H1 (cell line): ENCODE results near the gene ZNF521. TPM values are rescaled to one million over a fixed set of nuclear protein-coding genes. Genes with fewer than 3 reads are reported as not detected.

ENCODE experiments used
- CTCF ChIA-PET: fragments of 300-600 bp; sonication (Branson Sonifier 250); formaldehyde crosslinking; loops from one replicate; lab custom pipeline; 2021; ENCODE audit not compliant: partially characterized antibody; lab: Charles Lee
- POLR2A ChIA-PET: fragments of 300-600 bp; sonication (Branson Sonifier 250); formaldehyde crosslinking; loops from one replicate; lab custom pipeline; 2021; ENCODE audit warnings: inconsistent platforms; ENCODE audit not compliant: partially characterized antibody; lab: Charles Lee
- DNase-seq, 2 experiments: peaks; one replicate each; pipeline versions ENCODE4 v3.0.0 to v3.0.0-alpha.2; 2010 to 2022; ENCODE audit warnings: low spot score in 2 of 2, low read depth in 1 of 2, mixed read lengths in 1 of 2
- FAIRE-seq: peaks from 2 replicates; lab custom pipeline; 2011; peaks lifted over from hg19 to GRCh38; lab: Jason Lieb, UNC
- H2AFZ ChIP-seq: 2 replicates; pipeline ENCODE4 v1.8.1; 2012; ENCODE audit warnings: low read length, inconsistent platforms
- H2AK5ac ChIP-seq: 2 replicates; pipeline ENCODE4 v1.6.1; 2013; ENCODE audit warnings: low read depth, low read length
- H2BK120ac ChIP-seq: replicated peaks from 2 replicates; pipeline ENCODE3; 2013; ENCODE audit warnings: low read depth, low read length, inconsistent platforms
- H2BK12ac ChIP-seq: 2 replicates; pipeline ENCODE4 v1.6.1; 2013; ENCODE audit warnings: low read depth, low read length
- H2BK15ac ChIP-seq: 2 replicates; pipeline ENCODE4 v1.6.1; 2013; ENCODE audit warnings: low read length
- H2BK20ac ChIP-seq: 2 replicates; pipeline ENCODE4 v1.6.1; 2013; ENCODE audit warnings: low read length
- H2BK5ac ChIP-seq: 2 replicates; pipeline ENCODE4 v1.6.1; 2013; ENCODE audit warnings: low read depth, low read length
- H3K14ac ChIP-seq: 2 replicates; pipeline ENCODE4 v1.6.1; 2013; ENCODE audit warnings: inconsistent platforms; ENCODE audit not compliant: insufficient read length
- H3K18ac ChIP-seq: 2 replicates; pipeline ENCODE4 v1.6.1; 2013; ENCODE audit warnings: low read length; ENCODE audit errors: extremely low read depth
- H3K23ac ChIP-seq: 2 replicates; pipeline ENCODE4 v1.6.1; 2013; ENCODE audit warnings: inconsistent platforms; ENCODE audit not compliant: insufficient read length
- H3K23me2 ChIP-seq: 2 replicates; pipeline ENCODE4 v1.6.1; 2013; ENCODE audit warnings: low read depth, low read length
- H3K27ac ChIP-seq: 2 replicates; pipeline ENCODE4 v1.6.1; 2011; ENCODE audit warnings: low read depth, low read length, inconsistent platforms
- H3K27me3 ChIP-seq, 4 experiments: replicated peaks in 1 of 4; 1 replicate in 1 of 4; 2 replicates in 3 of 4; pipeline versions ENCODE4 v1.6.1 to v1.8.1; 2011 to 2013; ENCODE audit warnings: low read length in 3 of 4, mild to moderate bottlenecking in 3 of 4, inconsistent platforms in 2 of 4, mixed read lengths in 2 of 4, moderate library complexity in 1 of 4; ENCODE audit not compliant: control insufficient read depth in 3 of 4, insufficient read depth in 3 of 4; ENCODE audit errors: extremely low read depth in 1 of 4
- H3K36me3 ChIP-seq, 4 experiments: 2 replicates each; pipeline versions ENCODE4 v1.6.1 to v1.8.1; 2011 to 2013; ENCODE audit warnings: mild to moderate bottlenecking in 4 of 4, low read length in 3 of 4, moderate library complexity in 2 of 4, control low read depth in 1 of 4, inconsistent platforms in 1 of 4; ENCODE audit not compliant: insufficient read depth in 4 of 4, control insufficient read depth in 2 of 4
- H3K4ac ChIP-seq: replicated peaks from 2 replicates; pipeline ENCODE3; 2013; ENCODE audit warnings: low read length, low read depth, mixed read lengths, inconsistent platforms; ENCODE audit not compliant: insufficient read length
- H3K4me1 ChIP-seq, 4 experiments: replicated peaks in 1 of 4; 1 replicate in 1 of 4; 2 replicates in 3 of 4; pipeline versions ENCODE4 v1.6.1 to v1.8.1; 2011 to 2013; ENCODE audit warnings: low read length in 3 of 4, inconsistent platforms in 2 of 4, mixed read lengths in 1 of 4; ENCODE audit not compliant: insufficient read depth in 4 of 4, control insufficient read depth in 3 of 4
- H3K4me2 ChIP-seq, 2 experiments: 2 replicates each; pipeline versions ENCODE4 v1.6.1 to v1.8.1; 2011 to 2013; ENCODE audit warnings: low read depth in 2 of 2, low read length in 2 of 2, control low read depth in 1 of 2, inconsistent platforms in 1 of 2, mild to moderate bottlenecking in 1 of 2; ENCODE audit not compliant: insufficient read depth in 1 of 2
- H3K4me3 ChIP-seq, 4 experiments: fragments of 200-600, 300-600 bp in 1 of 4; sonication (generic), shearing (Covaris generic), sonication (Bioruptor Twin) in 1 of 4; 2 replicates each; pipeline versions ENCODE4 v1.5.1 to v1.8.1; 2011 to 2016; ENCODE audit warnings: low read length in 4 of 4, low read depth in 3 of 4, control low read depth in 2 of 4, inconsistent platforms in 2 of 4, mild to moderate bottlenecking in 2 of 4, mixed read lengths in 1 of 4, moderate library complexity in 1 of 4; ENCODE audit not compliant: insufficient read depth in 2 of 4; ENCODE audit errors: extremely low read depth in 1 of 4
- H3K56ac ChIP-seq: replicated peaks from 2 replicates; pipeline ENCODE3; 2013; ENCODE audit warnings: low read depth, mild to moderate bottlenecking, mixed read lengths, low read length, inconsistent platforms; ENCODE audit not compliant: insufficient read length
- H3K79me1 ChIP-seq: 2 replicates; pipeline ENCODE4 v1.6.1; 2013; ENCODE audit warnings: low read depth, low read length, control low read depth
- H3K79me2 ChIP-seq, 2 experiments: 2 replicates each; pipeline versions ENCODE4 v1.6.1 to v1.8.1; 2012 to 2013; ENCODE audit warnings: low read length in 2 of 2, mild to moderate bottlenecking in 2 of 2, inconsistent platforms in 1 of 2; ENCODE audit not compliant: insufficient read depth in 2 of 2, control insufficient read depth in 1 of 2
- H3K9ac ChIP-seq, 4 experiments: replicated peaks in 1 of 4; 1 replicate in 1 of 4; 2 replicates in 3 of 4; pipeline versions ENCODE4 v1.6.1 to v1.8.1; 2011 to 2013; ENCODE audit warnings: low read depth in 3 of 4, low read length in 3 of 4, control low read depth in 2 of 4, mild to moderate bottlenecking in 2 of 4, moderate library complexity in 2 of 4, inconsistent platforms in 1 of 4; ENCODE audit errors: extremely low read depth in 1 of 4
- H3K9me3 ChIP-seq, 2 experiments: 2 replicates each; pipeline versions ENCODE4 v1.6.1 to v1.8.1; 2012 to 2013; ENCODE audit warnings: mild to moderate bottlenecking in 2 of 2, moderate library complexity in 2 of 2, control low read depth in 1 of 2, inconsistent platforms in 1 of 2, low read depth in 1 of 2, low read length in 1 of 2, mixed read lengths in 1 of 2; ENCODE audit not compliant: insufficient read depth in 2 of 2
- H4K20me1 ChIP-seq, 2 experiments: replicated peaks in 1 of 2; 2 replicates each; pipeline versions ENCODE3 to v1.8.1; 2011 to 2013; ENCODE audit warnings: inconsistent platforms in 2 of 2, low read length in 2 of 2, mild to moderate bottlenecking in 1 of 2; ENCODE audit not compliant: insufficient read depth in 2 of 2, control insufficient read depth in 1 of 2
- H4K5ac ChIP-seq: 2 replicates; pipeline ENCODE4 v1.6.1; 2013; ENCODE audit warnings: low read length, low read depth, mixed read lengths, inconsistent platforms; ENCODE audit not compliant: insufficient read length
- H4K8ac ChIP-seq: 2 replicates; pipeline ENCODE4 v1.8.0; 2013; ENCODE audit warnings: mild to moderate bottlenecking, moderate library complexity, low read length, inconsistent platforms; ENCODE audit not compliant: insufficient read depth; ENCODE audit errors: extremely low read depth
- H4K91ac ChIP-seq: replicated peaks from 2 replicates; pipeline ENCODE3; 2013; ENCODE audit warnings: low read length, mixed read lengths, inconsistent platforms; ENCODE audit not compliant: insufficient read length
- BCL11A ChIP-seq, 2 experiments: IDR thresholded peaks; one replicate each; pipeline ENCODE4 v1.6.1; 2011; ENCODE audit warnings: low read depth in 2 of 2, low read length in 2 of 2, mild to moderate bottlenecking in 2 of 2
- CTCF ChIP-seq, 3 experiments: IDR thresholded peaks; 1 replicate in 2 of 3; 2 replicates in 1 of 3; pipeline versions ENCODE4 v1.5.1 to v1.6.1; 2011; ENCODE audit warnings: low read length in 3 of 3, mild to moderate bottlenecking in 3 of 3, inconsistent platforms in 2 of 3, low read depth in 1 of 3, moderate library complexity in 1 of 3; ENCODE audit not compliant: insufficient read depth in 1 of 3; ENCODE audit errors: control extremely low read depth in 1 of 3
- EGR1 ChIP-seq: IDR thresholded peaks from 2 replicates; pipeline ENCODE4 v1.6.1; 2011; ENCODE audit warnings: low read depth, low read length, borderline replicate concordance
- GABPA ChIP-seq: IDR thresholded peaks from 2 replicates; pipeline ENCODE4 v1.6.1; 2011; ENCODE audit warnings: mild to moderate bottlenecking, low read length, moderate library complexity, borderline replicate concordance; ENCODE audit not compliant: insufficient read depth
- KDM4A ChIP-seq: IDR thresholded peaks from one replicate; pipeline ENCODE4 v1.7.1; 2012; ENCODE audit warnings: low read depth, mild to moderate bottlenecking, moderate library complexity, low read length, inconsistent platforms; ENCODE audit not compliant: severe bottlenecking
- RAD21 ChIP-seq, 2 experiments: IDR thresholded peaks in 1 of 2; conservative IDR thresholded peaks in 1 of 2; 2 replicates each; pipeline ENCODE4 v1.6.1; 2011; ENCODE audit warnings: low read depth in 2 of 2, low read length in 2 of 2, improper control_type of control experiment in 1 of 2, inconsistent platforms in 1 of 2, mild to moderate bottlenecking in 1 of 2, moderate library complexity in 1 of 2
- SIN3A ChIP-seq, 2 experiments: IDR thresholded peaks in 1 of 2; conservative IDR thresholded peaks in 1 of 2; 2 replicates each; pipeline ENCODE4 v1.6.1; 2011 to 2012; ENCODE audit warnings: low read length in 2 of 2, improper control_type of control experiment in 1 of 2, low read depth in 1 of 2, mild to moderate bottlenecking in 1 of 2
- WGBS, 2 experiments: shearing (Covaris generic) in 1 of 2; methylation state at CpG; one replicate each; pipeline versions ENCODE4 v1.1.6 to v1.1.7; 2013 to 2015; ENCODE audit warnings: low lambda C conversion rate in 2 of 2, mixed read lengths in 2 of 2, inconsistent platforms in 1 of 2, low coverage in 1 of 2, missing lambda C conversion rate in 1 of 2; ENCODE audit not compliant: insufficient replicate concordance in 2 of 2, insufficient coverage in 1 of 2, insufficient read length in 1 of 2; ENCODE audit errors: extremely low coverage in 1 of 2, missing lambda C conversion rate in 1 of 2; 5-methylcytosine and 5-hydroxymethylcytosine counted together
- polyA plus RNA-seq, 7 experiments: library from polyadenylated mRNA; depleted of rRNA in 3 of 7; stranded (reverse) in 5 of 7; unstranded in 2 of 7; fragments of >200 nt in 5 of 7; fragments of 200-250 nt in 2 of 7; gene quantifications; 1 replicate in 5 of 7; 2 replicates in 1 of 7; 4 replicates in 1 of 7; pipeline versions ENCODE4 v1.2.1 to v1.2.3, GENCODE V29; 2011 to 2013; ENCODE audit warnings: missing spikeins in 2 of 7, mixed read lengths in 2 of 7
- total RNA-seq: library from RNA; stranded (reverse); fragmentation: NEBNext Ultra II Directional; extraction: Animal tissue kit (Norgen Biotek cat#: 25700); gene quantifications from 2 replicates; pipeline ENCODE4 v1.2.1, GENCODE V29; 2021

Gene ZNF521
- total and polyA plus RNA-seq, 2 of the 8 experiments (the other 6 are each of a cell fraction or from before 2014, with no cell fraction given), result 9.5 to 15.8 TPM

GRCh38 chr18:25334588-25334987, 17.4 kb downstream of the ZNF521 start:
- H2AK5ac ChIP-seq, result no peak overlapping the region
- no peak overlapping the region for H2BK20ac ChIP-seq
- peak in 1 of 2 experiments; percentile 10; a peak in 1 of 4 replicates for TF ChIP-seq RAD21 (IDR thresholded peaks at IDR 0.05 in 1 of 2, conservative IDR thresholded peaks at IDR 0.05 in 1 of 2; ENCODE audit: low read depth in 2 of 2, low read length in 2 of 2)
- TF ChIP-seq GABPA, result no peak
- no peak for TF ChIP-seq SIN3A (conservative IDR thresholded peaks at IDR 0.05 in 1 of 2, IDR thresholded peaks at IDR 0.05 in 1 of 2; ENCODE audit: low read depth in 1 of 2, low read length in 2 of 2)
- TF ChIP-seq KDM4A, result no peak
- peak in 2 of 3 experiments; percentile 18 to 30; a peak in 2 of 4 replicates for TF ChIP-seq CTCF (IDR thresholded peaks at IDR 0.05; ENCODE audit: control extremely low read depth in 1 of 3, insufficient read depth in 1 of 3, low read depth in 1 of 3, low read length in 3 of 3)
- no peak for TF ChIP-seq EGR1
- no peak for TF ChIP-seq BCL11A (IDR thresholded peaks at IDR 0.05; ENCODE audit: low read depth in 2 of 2, low read length in 2 of 2)
- H2BK12ac ChIP-seq, result no peak overlapping the region
- no peak overlapping the region for H3K23ac ChIP-seq
- no peaks in the 10 kb centered on the region for H3K27me3 ChIP-seq
- H3K79me1 ChIP-seq, result no peaks in the 10 kb centered on the region
- no peaks in the 10 kb centered on the region for H3K23me2 ChIP-seq
- POLR2A ChIA-PET, result no interaction called here
- DNase-seq (no peak), FAIRE-seq (no peak)
- H3K27ac ChIP-seq, result no peak overlapping the region
- no peak overlapping the region for H2BK120ac ChIP-seq
- H4K20me1 ChIP-seq, result peaks cover 0 to 2% of the 10 kb centered on the region in 2 experiments
- no peak overlapping the region for H3K4me3 ChIP-seq
- H3K9me3 ChIP-seq, result no peaks in the 10 kb centered on the region
- H3K9ac ChIP-seq, result no peak overlapping the region
- no peak overlapping the region for H3K14ac ChIP-seq
- peaks cover 0 to 31% of the 10 kb centered on the region in 2 experiments; a peak in 2 of 4 replicates for H3K79me2 ChIP-seq
- H2AFZ ChIP-seq, result no peak overlapping the region
- CTCF ChIA-PET, result interaction anchor here (0.6 to 1.6 kb wide), 5 partner anchors 10 to 530 kb away, joined by 3 to 6 read pairs (median 3); no protein-coding TSS in a partner anchor
- no peak overlapping the region for H3K4me2 ChIP-seq
- no peak overlapping the region for H2BK5ac ChIP-seq
- 67% methylated on average over 2 of the region's 2 CpGs; no CpG with 5 or more reads in 1 of the 2 experiments for WGBS, 2 experiments
- H3K4me1 ChIP-seq, result peaks cover 0 to 3% (median 0%) of the 10 kb centered on the region in 4 experiments; a peak in 1 of 7 replicates
- no peak overlapping the region for H2BK15ac ChIP-seq
- no peak overlapping the region for H3K56ac ChIP-seq
- no peak overlapping the region for H4K8ac ChIP-seq
- no peak overlapping the region for H3K18ac ChIP-seq
- H3K4ac ChIP-seq, result no peak overlapping the region
- no peaks in the 10 kb centered on the region for H3K36me3 ChIP-seq
- H4K5ac ChIP-seq, result no peak overlapping the region
- no peak overlapping the region for H4K91ac ChIP-seq
